GM12891 (cell line): ENCODE results near the gene C15orf40.
A peak's percentile ranks its signal among the peaks of the same experiment; 100 is the strongest.

Source experiments
- DNase-seq: peaks from one replicate; pipeline ENCODE4 v3.0.0; 2011; ENCODE audit warnings: low spot score; ENCODE audit not compliant: insufficient read length
- FAIRE-seq: peaks from 2 replicates; lab custom pipeline; 2011; peaks lifted over from hg19 to GRCh38; lab: Jason Lieb, UNC
- PAX5 ChIP-seq: IDR thresholded peaks from 2 replicates; pipeline ENCODE4 v1.6.1; 2011; ENCODE audit warnings: low read length, moderate library complexity, mild to moderate bottlenecking; ENCODE audit not compliant: insufficient read depth, severe bottlenecking
- POLR2A ChIP-seq: IDR thresholded peaks from 2 replicates; pipeline ENCODE4 v1.6.1; 2011; ENCODE audit warnings: low read depth, low read length, control low read depth
- POLR2AphosphoS5 ChIP-seq: IDR thresholded peaks from 2 replicates; pipeline ENCODE4 v1.6.1; 2011; ENCODE audit warnings: low read depth, low read length, control low read depth
- POU2F2 ChIP-seq: IDR thresholded peaks from 2 replicates; pipeline ENCODE4 v1.6.1; 2011; ENCODE audit warnings: low read depth, mild to moderate bottlenecking, control low read depth, low read length, moderate library complexity
- SPI1 ChIP-seq: IDR thresholded peaks from 2 replicates; pipeline ENCODE4 v1.6.1; 2011; ENCODE audit warnings: low read depth, low read length, control low read depth
- TAF1 ChIP-seq: IDR thresholded peaks from 2 replicates; pipeline ENCODE4 v1.6.1; 2011; ENCODE audit warnings: low read depth, low read length, control low read depth

The C15orf40 gene

GRCh38 chr15:82960766-82961165 is 50.7 kb downstream of the C15orf40 start:
- DNase-seq, result no peak
- TF ChIP-seq POU2F2 (no peak), SPI1 (no peak), POLR2AphosphoS5 (no peak), PAX5 (no peak), TAF1 (no peak)
- FAIRE-seq, result no peak

GRCh38 chr15:82959423-82959822 is 52.0 kb downstream of the C15orf40 start:
- TF ChIP-seq POLR2AphosphoS5 (no peak), SPI1 (no peak), POU2F2 (no peak), POLR2A (no peak), PAX5 (no peak), TAF1 (no peak)
- DNase-seq (no peak), FAIRE-seq (no peak)

GRCh38 chr15:82958638-82959037 is 52.8 kb downstream of the C15orf40 start:
- no peak for TF ChIP-seq PAX5
- TF ChIP-seq POLR2AphosphoS5, result no peak
- TF ChIP-seq POLR2A, result no peak
- TF ChIP-seq SPI1, result no peak
- TF ChIP-seq TAF1, result no peak
- TF ChIP-seq POU2F2, result no peak
- FAIRE-seq (no peak), DNase-seq (no peak)

GRCh38 chr15:82952158-82953081 is 59.0 kb downstream of the C15orf40 start, which contains the start of gene HOMER2:
Gene HOMER2, minus strand, starts transcription at chr15:82952720. Its CDS starts 185 bp downstream, at chr15:82952535.
- FAIRE-seq, result peak; percentile 16
- TF ChIP-seq PAX5, result no peak
- no peak for TF ChIP-seq POLR2A
- TF ChIP-seq TAF1, result no peak
- no peak for TF ChIP-seq POLR2AphosphoS5
- no peak for TF ChIP-seq POU2F2
- no peak for TF ChIP-seq SPI1
- peak; percentile 42 for DNase-seq

GRCh38 chr15:82951472-82952157 is 59.8 kb downstream of the C15orf40 start:
- FAIRE-seq (peak; percentile 23), DNase-seq (no peak)
- TF ChIP-seq PAX5 (no peak), SPI1 (0 out of 2 replicates have a peak, but pooled peaks have one; percentile 6)

GRCh38 chr15:82950746-82951370 is 60.6 kb downstream of the C15orf40 start:
- DNase-seq, result peak; percentile 48
- TF ChIP-seq POLR2AphosphoS5, result no peak
- TF ChIP-seq SPI1, result peak; percentile 85
- no peak for TF ChIP-seq PAX5
- peak; percentile 24; the same call in 1 of the 2 replicates for TF ChIP-seq POU2F2
- TF ChIP-seq TAF1, result no peak
- no peak for TF ChIP-seq POLR2A
- FAIRE-seq, result peak; percentile 71

- DNase-seq (no peak), FAIRE-seq (peak; percentile 5)
- TF ChIP-seq PAX5 (no peak), POLR2A (no peak), SPI1 (no peak), TAF1 (no peak), POU2F2 (no peak), POLR2AphosphoS5 (no peak)
These were observed 61.1 kb downstream of the C15orf40 start for GRCh38 chr15:82950295-82950694.

- FAIRE-seq (no peak), DNase-seq (no peak)
- TF ChIP-seq POU2F2, result no peak
- TF ChIP-seq PAX5, result no peak
- TF ChIP-seq SPI1, result no peak
- no peak for TF ChIP-seq TAF1
- TF ChIP-seq POLR2A, result no peak
- no peak for TF ChIP-seq POLR2AphosphoS5
These were observed 65.2 kb downstream of the C15orf40 start for GRCh38 chr15:82946155-82946701.

- no peak for FAIRE-seq
- no peak for DNase-seq
- no peak for TF ChIP-seq POU2F2
- peak; percentile 36; the same call in 1 of the 2 replicates for TF ChIP-seq SPI1
These were observed 66.1 kb downstream of the C15orf40 start for GRCh38 chr15:82945326-82945725.

- DNase-seq, result no peak
- FAIRE-seq, result no peak
- TF ChIP-seq PAX5 (no peak), TAF1 (no peak), SPI1 (no peak), POLR2A (no peak), POU2F2 (no peak)
These were observed 66.6 kb downstream of the C15orf40 start for GRCh38 chr15:82944821-82945220.
